ENCODE measurements around the gene GHR.

The GHR gene

GRCh38 chr5:42767491-42768105, 344.4 kb downstream of the GHR start:
- peak; percentile 1 for TF ChIP-seq CTCF (IDR thresholded peaks at IDR 0.05; ENCODE audit: low read depth, low read length, missing control alignments)
- peak; percentile 11 for DNase-seq
- no peaks in the 10 kb centered on the region for H3K27me3 ChIP-seq (replicated peaks)
- in situ Hi-C loops (cut with HindIII; ENCODE audit: low pct_ligation_motif_present, low sequenced_read_pairs), result no loop called here
- H3K36me3 ChIP-seq (replicated peaks), result no peaks in the 10 kb centered on the region
- H3K27ac ChIP-seq, result no peak overlapping the region
- no peak overlapping the region for H3K4me3 ChIP-seq (ENCODE audit: low read depth, low read length)

DNA sequence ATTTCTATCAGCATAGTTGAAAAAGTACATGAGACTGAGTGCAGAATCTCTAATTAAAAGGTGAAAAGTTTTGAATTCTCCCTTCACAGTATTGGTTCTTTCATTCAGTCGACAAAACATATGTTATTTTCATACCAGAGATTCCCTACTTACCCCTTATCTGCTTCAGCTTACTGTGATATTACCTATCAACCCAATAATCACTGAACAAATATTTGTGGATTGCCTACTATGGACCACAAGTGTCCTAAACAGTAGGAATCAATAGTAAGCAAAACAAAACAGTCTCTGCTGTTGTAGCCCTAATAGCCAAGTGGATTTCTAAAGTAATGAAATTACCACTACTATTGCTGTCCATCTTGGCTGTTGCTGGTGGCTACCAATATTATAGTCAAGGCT, 344.9 kb downstream of the GHR start:
- no peak for TF ChIP-seq CTCF (IDR thresholded peaks at IDR 0.05; ENCODE audit: low read depth, low read length, missing control alignments)
- H3K27ac ChIP-seq, result no peak overlapping the region
- H3K4me3 ChIP-seq (ENCODE audit: low read depth, low read length), result no peak overlapping the region
- H3K36me3 ChIP-seq (replicated peaks), result no peaks in the 10 kb centered on the region
- H3K27me3 ChIP-seq (replicated peaks), result no peaks in the 10 kb centered on the region
- no peak for DNase-seq
- in situ Hi-C loops (cut with HindIII; ENCODE audit: low pct_ligation_motif_present, low sequenced_read_pairs), result no loop called here

GRCh38 chr5:42770003-42770402, 346.8 kb downstream of the GHR start:
- H3K36me3 ChIP-seq (replicated peaks), result no peaks in the 10 kb centered on the region
- TF ChIP-seq CTCF (IDR thresholded peaks at IDR 0.05; ENCODE audit: low read depth, low read length, missing control alignments), result no peak
- H3K4me3 ChIP-seq (ENCODE audit: low read depth, low read length), result no peak overlapping the region
- in situ Hi-C loops (cut with HindIII; ENCODE audit: low pct_ligation_motif_present, low sequenced_read_pairs), result no loop called here
- no peak for DNase-seq
- H3K27ac ChIP-seq, result no peak overlapping the region
- H3K27me3 ChIP-seq (replicated peaks), result no peaks in the 10 kb centered on the region
